Astrocyte (in vitro differentiated cells and primary cell): ENCODE data around the gene NSD1. TPM values are rescaled to one million over a fixed set of nuclear protein-coding genes. Genes with fewer than 3 reads are reported as not detected.
A peak's percentile ranks its signal among the peaks of the same experiment; 100 is the strongest.

Source experiments
- DNase-seq: peaks from one replicate; pipeline ENCODE4 v3.0.0-alpha.2; 2010; ENCODE audit warnings: low read depth
- FAIRE-seq: peaks from 2 replicates; lab custom pipeline; 2011; peaks lifted over from hg19 to GRCh38; lab: Jason Lieb, UNC
- H2AFZ ChIP-seq: 2 replicates; pipeline ENCODE4 v1.6.0; 2012; ENCODE audit warnings: low read depth, low read length, inconsistent platforms
- H3K27ac ChIP-seq: 2 replicates; pipeline ENCODE4 v1.5.1; 2011; ENCODE audit warnings: low read depth, low read length, inconsistent platforms
- H3K27me3 ChIP-seq: 2 replicates; pipeline ENCODE4 v1.6.0; 2011; ENCODE audit warnings: low read length, inconsistent platforms; ENCODE audit not compliant: insufficient read depth
- H3K36me3 ChIP-seq: 2 replicates; pipeline ENCODE4 v1.5.1; 2011; ENCODE audit warnings: low read length, inconsistent platforms; ENCODE audit not compliant: insufficient read depth
- H3K4me1 ChIP-seq: 2 replicates; pipeline ENCODE4 v1.5.1; 2011; ENCODE audit warnings: low read length, inconsistent platforms; ENCODE audit not compliant: insufficient read depth
- H3K4me2 ChIP-seq: 2 replicates; pipeline ENCODE4 v1.6.0; 2012; ENCODE audit warnings: low read length, inconsistent platforms
- H3K4me3 ChIP-seq: 2 replicates; pipeline ENCODE4 v1.5.1; 2011; ENCODE audit warnings: low read depth, mild to moderate bottlenecking, low read length, inconsistent platforms; ENCODE audit not compliant: insufficient read depth
- H3K79me2 ChIP-seq: 2 replicates; pipeline ENCODE4 v1.6.0; 2012; ENCODE audit warnings: mild to moderate bottlenecking, low read length, inconsistent platforms; ENCODE audit not compliant: insufficient read depth
- H3K9ac ChIP-seq: 2 replicates; pipeline ENCODE4 v1.6.0; 2012; ENCODE audit warnings: mild to moderate bottlenecking, low read length, inconsistent platforms
- H3K9me3 ChIP-seq: 2 replicates; pipeline ENCODE4 v1.5.1; 2012; ENCODE audit warnings: low read depth, mild to moderate bottlenecking, low read length, inconsistent platforms; ENCODE audit not compliant: insufficient read depth
- H4K20me1 ChIP-seq: 2 replicates; pipeline ENCODE4 v1.6.0; 2012; ENCODE audit warnings: low read length, inconsistent platforms; ENCODE audit not compliant: insufficient read depth
- H3K27ac Mint-ChIP-seq: one replicate; pipeline ENCODE4 v1.8.0; 2021; ENCODE audit warnings: mild to moderate bottlenecking, mixed read lengths; ENCODE audit not compliant: unreplicated experiment
- H3K27me3 Mint-ChIP-seq: one replicate; pipeline ENCODE4 v1.8.0; 2021; ENCODE audit warnings: low read depth, mixed read lengths; ENCODE audit not compliant: unreplicated experiment
- H3K36me3 Mint-ChIP-seq: one replicate; pipeline ENCODE4 v1.8.0; 2021; ENCODE audit warnings: low read depth, mixed read lengths; ENCODE audit not compliant: unreplicated experiment
- H3K4me1 Mint-ChIP-seq: one replicate; pipeline ENCODE4 v1.8.0; 2021; ENCODE audit warnings: low read depth, mixed read lengths; ENCODE audit not compliant: unreplicated experiment
- H3K4me3 Mint-ChIP-seq: one replicate; pipeline ENCODE4 v1.8.0; 2021; ENCODE audit warnings: mild to moderate bottlenecking, moderate library complexity, mixed read lengths; ENCODE audit not compliant: unreplicated experiment
- H3K9me3 Mint-ChIP-seq: one replicate; pipeline ENCODE4 v1.8.0; 2021; ENCODE audit warnings: mild to moderate bottlenecking, mixed read lengths; ENCODE audit not compliant: unreplicated experiment
- EZH2 ChIP-seq: IDR thresholded peaks from 2 replicates; pipeline ENCODE4 v1.6.1; 2012; ENCODE audit warnings: mild to moderate bottlenecking, low read length, inconsistent platforms; ENCODE audit not compliant: insufficient read depth
- total RNA-seq: library from RNA; stranded (reverse); gene quantifications from 2 replicates; pipeline ENCODE4 v1.2.1, GENCODE V29; 2021
- TF ChIP-seq, protein P1 (sequence below): IDR thresholded peaks from 2 replicates; pipeline ENCODE4 v1.5.1; 2011; ENCODE audit warnings: low read depth, mild to moderate bottlenecking, inconsistent platforms, low read length, moderate library complexity; ENCODE audit not compliant: insufficient read depth

NSD1 gene
- total RNA-seq, 1 donor from 2014 or later: 71.9 TPM

DNA sequence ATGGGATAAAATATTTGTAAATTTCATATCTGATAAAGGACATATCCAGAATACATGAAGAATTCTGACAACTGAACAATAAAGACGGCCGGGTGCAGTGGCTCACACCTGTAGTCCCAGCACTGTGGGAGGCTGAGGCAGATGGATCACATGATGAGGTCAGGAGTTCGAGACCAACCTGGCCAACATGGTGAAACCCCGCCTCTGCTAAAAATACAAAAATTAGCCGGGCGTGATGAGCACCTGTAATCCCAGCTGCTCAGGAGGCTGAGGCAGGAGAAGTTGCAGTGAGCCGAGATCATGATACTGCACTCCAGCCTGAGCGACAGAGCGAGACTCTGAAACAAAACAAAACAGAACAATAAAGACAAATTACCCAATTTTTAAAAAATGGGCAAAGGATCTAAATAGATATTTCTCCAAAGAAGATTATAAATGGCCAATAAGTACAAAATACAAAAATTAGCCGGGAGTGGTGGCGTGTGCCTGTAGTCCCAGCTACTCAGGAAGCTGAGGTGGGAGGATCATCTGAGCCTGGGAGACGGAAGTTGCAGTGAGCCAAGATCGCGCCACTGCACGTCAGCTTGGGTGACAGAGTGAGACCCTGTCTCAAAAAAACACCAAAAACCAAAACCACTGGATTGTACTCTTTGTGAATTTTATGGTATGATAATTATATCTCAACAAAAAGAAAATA lies 9.6 kb upstream of the NSD1 start:
- Histone ChIP-seq H2AFZ (no peak overlapping the region), H3K4me3 (no peak overlapping the region), H3K27ac (no peak overlapping the region), H4K20me1 (no peaks in the 10 kb centered on the region), H3K4me1 (no peaks in the 10 kb centered on the region), H3K9ac (no peak overlapping the region), H3K27me3 (no peaks in the 10 kb centered on the region), H3K79me2 (no peaks in the 10 kb centered on the region), H3K4me2 (no peak overlapping the region), H3K9me3 (no peaks in the 10 kb centered on the region), H3K36me3 (no peaks in the 10 kb centered on the region)
- Mint-ChIP-seq H3K4me1 (no peaks in the 10 kb centered on the region), H3K27ac (no peak overlapping the region), H3K36me3 (no peaks in the 10 kb centered on the region), H3K27me3 (peaks cover 8% of the 10 kb centered on the region), H3K9me3 (no peaks in the 10 kb centered on the region), H3K4me3 (no peak overlapping the region)
- FAIRE-seq (no peak), DNase-seq (no peak)
- TF ChIP-seq, protein P1, sequence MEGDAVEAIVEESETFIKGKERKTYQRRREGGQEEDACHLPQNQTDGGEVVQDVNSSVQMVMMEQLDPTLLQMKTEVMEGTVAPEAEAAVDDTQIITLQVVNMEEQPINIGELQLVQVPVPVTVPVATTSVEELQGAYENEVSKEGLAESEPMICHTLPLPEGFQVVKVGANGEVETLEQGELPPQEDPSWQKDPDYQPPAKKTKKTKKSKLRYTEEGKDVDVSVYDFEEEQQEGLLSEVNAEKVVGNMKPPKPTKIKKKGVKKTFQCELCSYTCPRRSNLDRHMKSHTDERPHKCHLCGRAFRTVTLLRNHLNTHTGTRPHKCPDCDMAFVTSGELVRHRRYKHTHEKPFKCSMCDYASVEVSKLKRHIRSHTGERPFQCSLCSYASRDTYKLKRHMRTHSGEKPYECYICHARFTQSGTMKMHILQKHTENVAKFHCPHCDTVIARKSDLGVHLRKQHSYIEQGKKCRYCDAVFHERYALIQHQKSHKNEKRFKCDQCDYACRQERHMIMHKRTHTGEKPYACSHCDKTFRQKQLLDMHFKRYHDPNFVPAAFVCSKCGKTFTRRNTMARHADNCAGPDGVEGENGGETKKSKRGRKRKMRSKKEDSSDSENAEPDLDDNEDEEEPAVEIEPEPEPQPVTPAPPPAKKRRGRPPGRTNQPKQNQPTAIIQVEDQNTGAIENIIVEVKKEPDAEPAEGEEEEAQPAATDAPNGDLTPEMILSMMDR: no peak
- TF ChIP-seq EZH2: no peak

DNA sequence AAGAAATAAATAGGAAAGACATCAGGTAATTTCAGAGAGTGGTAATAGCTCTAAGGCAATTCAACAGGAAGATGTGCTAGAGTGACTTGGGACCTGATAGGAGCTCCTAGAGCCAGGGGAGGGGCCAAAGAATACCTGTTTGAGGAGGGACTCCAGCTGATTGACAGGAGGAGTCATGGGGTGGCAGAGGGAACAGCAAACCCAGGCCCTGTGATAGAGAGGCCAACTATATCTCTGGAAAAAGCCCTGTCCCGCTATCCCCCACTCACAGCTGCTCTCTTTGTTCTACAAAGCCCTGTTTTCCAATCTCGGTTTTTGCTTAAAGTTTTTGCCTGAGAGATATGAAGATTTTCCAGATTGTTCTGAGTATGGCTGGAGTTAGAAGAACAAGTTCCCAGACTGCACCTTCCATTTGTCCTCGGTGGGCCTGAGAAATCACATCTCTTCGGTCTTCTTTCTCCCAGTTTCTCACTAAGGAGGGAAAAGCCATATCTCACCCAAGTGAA lies 9.0 kb upstream of the NSD1 start:
- TF ChIP-seq, protein P1: no peak
- no peak for TF ChIP-seq EZH2
- Mint-ChIP-seq H3K4me3 (no peak overlapping the region), H3K27ac (no peak overlapping the region), H3K27me3 (peaks cover 6% of the 10 kb centered on the region), H3K4me1 (no peaks in the 10 kb centered on the region), H3K9me3 (no peaks in the 10 kb centered on the region), H3K36me3 (no peaks in the 10 kb centered on the region)
- H3K27ac ChIP-seq: no peak overlapping the region
- H3K79me2 ChIP-seq: no peaks in the 10 kb centered on the region
- no peaks in the 10 kb centered on the region for H3K4me1 ChIP-seq
- H3K4me2 ChIP-seq: no peak overlapping the region
- H3K27me3 ChIP-seq: no peaks in the 10 kb centered on the region
- no peak overlapping the region for H2AFZ ChIP-seq
- DNase-seq: no peak
- H4K20me1 ChIP-seq: no peaks in the 10 kb centered on the region
- H3K4me3 ChIP-seq: no peak overlapping the region
- FAIRE-seq: no peak
- no peaks in the 10 kb centered on the region for H3K36me3 ChIP-seq
- H3K9me3 ChIP-seq: no peaks in the 10 kb centered on the region
- no peak overlapping the region for H3K9ac ChIP-seq

DNA sequence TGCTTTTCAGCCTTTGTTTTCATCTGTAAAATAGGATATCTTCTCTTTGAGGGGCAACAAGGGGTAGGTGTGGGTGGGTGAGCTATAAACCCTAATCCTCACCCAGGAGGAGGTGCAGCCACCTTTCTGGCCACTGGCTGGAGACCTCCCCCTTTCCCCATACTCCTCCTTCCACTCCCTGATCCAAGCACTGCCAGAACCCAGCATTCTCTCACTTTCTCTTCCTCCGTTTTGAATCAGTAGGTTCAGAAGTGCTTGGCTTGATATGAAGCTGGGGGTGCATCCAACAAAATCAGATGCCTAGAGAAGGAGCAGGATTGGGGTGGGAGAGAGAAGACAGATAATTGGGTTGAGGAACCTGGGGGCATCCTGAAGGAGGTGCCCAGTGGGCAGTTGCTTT lies 6.8 kb upstream of the NSD1 start:
- no peaks in the 10 kb centered on the region for H3K36me3 ChIP-seq
- H3K9ac ChIP-seq: no peak overlapping the region
- FAIRE-seq (no peak), DNase-seq (no peak)
- no peaks in the 10 kb centered on the region for H3K79me2 ChIP-seq
- H3K27me3 ChIP-seq: no peaks in the 10 kb centered on the region
- Mint-ChIP-seq H3K4me1 (peaks cover 3% of the 10 kb centered on the region), H3K9me3 (no peaks in the 10 kb centered on the region), H3K4me3 (no peak overlapping the region), H3K27me3 (peaks cover 6% of the 10 kb centered on the region), H3K27ac (peak overlapping the region; percentile 48), H3K36me3 (no peaks in the 10 kb centered on the region)
- H3K27ac ChIP-seq: no peak overlapping the region
- no peak overlapping the region for H3K4me2 ChIP-seq
- no peaks in the 10 kb centered on the region for H4K20me1 ChIP-seq
- no peaks in the 10 kb centered on the region for H3K4me1 ChIP-seq
- H3K9me3 ChIP-seq: no peaks in the 10 kb centered on the region
- no peak overlapping the region for H3K4me3 ChIP-seq
- H2AFZ ChIP-seq: no peak overlapping the region
- TF ChIP-seq, protein P1: no peak
- no peak for TF ChIP-seq EZH2
